NCI-H1105 (cell line): ENCODE measurements around the gene SKI.

Source experiments
- DNase-seq: peaks from one replicate; lab custom pipeline; 2025; lab: John Stamatoyannopoulos, UW

The SKI gene

DNA sequence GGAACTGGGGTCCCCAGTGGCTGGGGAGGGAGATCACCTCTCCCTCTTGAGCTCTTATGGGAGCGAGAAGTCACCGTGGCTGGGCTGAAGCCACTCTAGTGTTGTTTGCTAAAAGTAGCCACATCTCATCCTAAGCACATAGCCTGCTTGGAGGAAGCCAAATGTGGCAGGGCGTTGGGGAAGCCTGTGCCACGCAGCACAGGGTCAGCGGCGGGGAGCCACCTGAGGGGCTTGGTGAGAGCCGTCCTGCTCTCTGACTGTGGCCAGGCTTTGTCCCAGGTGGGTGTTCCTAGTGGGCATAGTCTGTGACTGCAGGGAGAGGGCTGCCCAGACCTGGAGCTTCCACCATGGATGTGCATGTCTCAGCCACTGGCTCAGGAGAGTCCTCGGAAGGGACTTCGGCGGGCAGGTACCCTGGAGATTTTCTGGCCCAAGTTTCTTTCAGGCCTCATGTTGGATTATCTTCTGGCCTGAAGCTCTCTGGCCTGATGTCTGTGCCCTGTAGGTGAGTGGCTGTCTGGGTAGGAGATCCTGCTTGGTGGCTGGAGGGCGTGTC lies 124.3 kb downstream of the SKI start:
- no peak for DNase-seq

DNA sequence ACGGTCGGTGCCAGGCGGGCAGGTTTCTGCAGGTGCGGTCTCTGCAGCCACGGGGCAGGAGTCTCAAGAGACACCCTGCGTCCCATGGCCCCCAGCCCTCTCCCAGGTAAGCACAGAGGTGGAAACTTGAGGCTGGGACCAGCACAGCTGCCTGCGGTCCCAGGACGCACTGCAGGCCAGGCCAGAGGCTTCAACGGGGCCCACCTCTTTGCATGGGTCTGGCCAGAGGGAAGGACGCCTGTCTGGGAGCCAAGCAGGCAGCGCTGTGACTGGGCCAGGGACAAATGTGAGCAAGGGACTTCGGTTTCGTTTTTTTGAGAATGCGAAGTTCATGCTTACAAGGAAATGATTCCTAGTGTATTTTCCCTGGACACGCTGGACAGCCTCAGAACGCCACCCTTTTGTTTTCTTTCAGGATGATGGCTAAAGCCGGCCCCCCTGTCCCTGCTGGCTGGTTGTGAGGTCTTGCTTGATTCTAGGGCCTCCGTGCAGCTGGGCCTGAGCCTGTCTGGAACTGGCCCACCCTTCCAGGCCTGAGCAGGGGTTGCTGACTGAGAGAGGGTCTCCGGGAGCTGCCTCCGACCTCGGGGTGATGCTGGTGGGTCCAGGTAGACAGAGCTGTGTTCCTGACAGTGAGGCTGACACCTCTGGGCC lies 124.9 kb downstream of the SKI start:
- DNase-seq = no peak

DNA sequence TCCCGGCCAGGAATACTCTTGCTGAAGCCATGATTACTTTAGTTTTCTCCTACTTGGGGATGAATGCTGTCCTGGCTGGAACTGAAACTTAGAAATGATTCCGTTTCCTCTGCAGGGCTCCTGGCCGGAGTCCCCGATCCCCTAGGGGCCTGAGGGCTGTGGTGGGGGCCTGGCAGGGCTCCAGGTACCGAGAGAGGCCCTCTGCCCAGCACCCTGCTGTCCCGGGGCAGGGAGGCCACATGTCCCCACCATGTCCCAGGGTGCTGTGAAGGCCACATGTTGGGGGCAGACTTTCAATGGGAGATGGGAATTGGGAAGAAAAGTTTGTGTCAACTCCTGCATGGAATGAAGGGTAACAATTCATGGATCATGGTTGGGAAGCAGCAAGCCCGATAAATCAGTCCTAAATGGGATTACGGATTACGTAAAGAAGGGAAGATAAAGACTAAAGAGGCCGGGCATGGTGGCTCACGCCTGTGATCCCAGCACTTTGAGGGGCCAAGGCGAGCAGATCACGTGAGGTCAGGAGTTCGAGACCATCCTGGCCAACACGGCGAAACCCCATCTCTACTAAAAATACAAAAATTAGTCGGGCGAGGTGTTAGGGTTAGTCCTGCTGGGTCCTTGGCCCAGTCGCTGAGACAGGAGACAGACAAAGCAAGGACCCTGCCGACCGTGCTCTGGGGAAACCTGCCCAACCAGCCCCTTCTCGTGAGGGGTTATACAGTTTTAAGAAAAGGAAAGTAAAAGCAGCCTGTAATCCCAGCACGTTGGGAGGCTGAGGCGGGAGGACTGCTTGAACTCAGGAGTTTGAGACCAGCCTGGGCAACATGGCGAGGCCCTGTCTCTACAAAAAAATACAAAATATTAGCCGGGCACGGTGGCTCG lies 125.7 kb downstream of the SKI start:
- DNase-seq = no peak

DNA sequence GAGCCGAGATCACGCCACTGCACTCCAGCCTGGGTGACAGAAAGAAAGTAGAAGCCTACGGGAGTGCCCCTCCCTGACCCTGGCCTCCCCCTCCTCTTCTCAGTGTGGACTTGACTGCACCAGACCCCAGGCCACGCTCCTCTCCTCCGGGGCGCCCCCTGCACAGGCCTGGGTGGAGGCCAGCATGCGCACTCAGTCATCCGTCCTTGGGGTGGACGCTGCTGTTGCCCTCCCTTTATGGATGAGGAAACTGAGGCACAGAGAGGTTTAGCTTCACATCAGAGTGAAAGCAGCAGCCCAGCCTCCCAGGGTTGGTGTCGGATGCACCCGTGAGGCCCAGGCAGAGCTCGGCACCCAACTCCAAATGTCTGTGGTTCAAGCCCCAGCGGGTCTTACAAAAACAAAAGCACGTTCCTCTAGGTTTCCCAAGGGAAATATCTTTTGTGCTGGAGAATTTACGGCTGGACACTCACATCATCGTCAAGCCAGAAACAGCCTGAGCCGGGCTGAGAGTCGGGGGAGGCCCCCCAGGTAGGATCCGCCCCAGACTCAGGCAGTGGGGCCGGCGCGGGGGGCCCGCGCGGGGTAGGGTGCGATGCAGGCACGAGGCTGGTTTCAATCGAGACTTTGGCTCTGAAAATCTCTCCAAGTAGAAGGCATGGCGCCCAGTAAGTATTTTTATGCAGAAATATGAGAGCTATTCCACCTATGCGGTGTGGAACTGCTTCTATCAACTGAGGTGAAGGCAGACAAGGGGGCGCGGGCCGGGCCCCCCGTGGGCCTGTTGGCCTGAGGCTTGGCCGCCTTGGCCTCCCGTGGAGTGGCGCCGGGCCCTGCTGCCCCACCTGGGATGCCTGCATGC lies 126.6 kb downstream of the SKI start:
- no peak for DNase-seq

DNA sequence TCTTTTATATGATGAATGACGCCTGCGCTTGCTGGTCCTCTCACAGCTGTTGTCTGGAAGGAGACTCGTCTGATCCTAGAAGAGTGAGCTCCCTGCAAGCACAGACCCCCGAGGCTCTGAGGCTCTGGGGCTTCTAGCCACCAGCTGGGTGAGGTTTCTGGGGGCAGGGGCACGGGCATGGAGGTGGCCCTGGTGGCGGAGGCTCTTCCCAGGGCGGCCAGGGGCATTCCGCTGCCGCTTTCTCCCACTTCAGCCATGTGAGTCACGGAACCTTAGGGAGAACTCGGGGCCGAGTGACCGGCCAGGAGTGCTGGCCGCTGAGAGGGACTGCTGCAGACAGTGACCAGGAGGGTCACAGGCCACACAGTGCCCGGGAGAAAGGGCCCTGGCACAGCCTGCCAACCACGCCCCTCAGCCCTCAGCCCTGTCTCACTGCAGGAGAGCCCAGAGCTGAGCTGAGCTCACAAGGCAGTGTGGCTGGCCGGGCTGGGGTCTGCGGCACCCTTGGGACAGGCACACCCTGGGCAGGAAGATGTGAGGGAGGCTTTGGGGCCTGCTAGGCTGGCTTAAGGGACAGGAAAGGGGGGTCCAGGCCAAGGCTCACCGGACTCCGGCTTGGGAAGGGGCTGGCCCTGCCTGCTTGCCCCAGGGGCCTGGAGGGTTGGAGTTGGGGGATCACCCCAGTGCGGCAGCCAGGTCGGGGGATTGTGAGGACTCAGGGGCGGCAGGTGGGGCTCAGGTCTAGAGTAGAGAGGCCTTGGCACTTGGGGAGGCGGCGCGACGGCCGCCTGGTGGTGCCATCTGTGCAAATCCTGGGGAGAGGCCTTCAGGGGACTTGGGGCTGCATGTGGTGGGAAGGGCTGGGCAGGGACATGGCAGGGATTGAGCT lies 127.5 kb downstream of the SKI start:
- DNase-seq = no peak

DNA sequence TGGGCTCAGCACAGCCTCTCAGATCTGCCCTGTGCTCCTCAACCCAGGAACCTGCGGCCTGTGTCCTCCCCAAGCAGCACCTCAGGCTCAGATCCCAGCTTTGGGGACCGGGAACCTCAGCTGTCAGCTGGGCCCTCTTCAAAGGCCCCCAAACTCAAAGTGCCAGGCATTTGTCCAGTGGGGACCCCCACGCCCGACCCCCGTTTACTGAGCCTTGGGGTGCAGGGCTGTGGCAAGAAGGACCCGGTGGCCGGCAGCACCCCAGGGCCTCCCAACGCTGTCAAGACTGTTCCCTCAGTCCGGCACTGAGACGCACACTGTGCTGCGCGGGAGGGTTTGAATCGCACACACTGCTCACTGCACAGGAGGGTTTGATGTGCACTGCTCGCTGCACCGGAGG lies 128.3 kb downstream of the SKI start:
- DNase-seq = no peak

DNA sequence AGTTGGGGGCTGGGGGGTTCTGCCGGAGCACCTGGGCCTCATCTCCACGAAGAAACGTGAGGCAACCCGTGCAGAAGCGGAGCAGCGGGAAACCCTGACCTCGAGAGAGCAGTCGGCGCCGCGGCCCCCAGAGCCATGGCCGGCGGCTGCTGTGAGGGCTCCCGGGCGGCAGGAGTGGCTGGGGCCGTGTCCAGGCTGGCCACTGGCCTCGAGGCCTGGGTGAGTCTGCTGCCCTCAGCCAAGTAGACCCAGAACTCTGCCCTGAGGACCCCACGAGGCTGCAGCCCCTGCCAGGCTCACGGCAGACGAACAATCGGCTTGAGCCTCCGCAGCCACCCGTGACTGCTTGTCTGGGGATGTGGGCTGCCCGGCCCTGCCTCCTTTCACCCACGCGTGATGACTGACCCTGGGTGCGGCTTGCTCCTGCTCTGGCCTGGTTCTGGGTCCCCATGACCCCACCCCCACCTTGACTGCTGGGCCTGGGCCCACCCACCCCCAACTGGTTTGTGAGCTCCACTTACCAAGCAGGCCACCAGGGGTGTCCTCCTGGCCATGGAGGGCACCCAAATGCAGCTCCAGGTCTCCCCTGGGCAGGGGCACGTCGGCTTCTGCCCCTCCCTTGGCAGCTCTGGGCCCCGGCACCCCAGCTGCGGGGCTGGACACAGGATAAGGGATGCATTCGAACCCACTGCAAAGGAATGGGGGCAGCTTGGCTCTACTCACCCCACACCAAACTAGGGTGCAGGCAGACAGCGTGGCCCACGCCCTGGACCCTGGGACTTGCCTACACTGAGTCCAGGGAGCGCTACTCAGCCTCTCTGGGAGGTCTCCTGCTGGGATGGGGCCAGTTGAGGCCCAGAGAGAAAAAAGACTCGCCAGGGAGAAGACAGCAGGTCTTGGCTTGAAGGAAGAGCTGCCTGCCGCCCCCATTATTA lies 129.1 kb downstream of the SKI start:
- no peak for DNase-seq

DNA sequence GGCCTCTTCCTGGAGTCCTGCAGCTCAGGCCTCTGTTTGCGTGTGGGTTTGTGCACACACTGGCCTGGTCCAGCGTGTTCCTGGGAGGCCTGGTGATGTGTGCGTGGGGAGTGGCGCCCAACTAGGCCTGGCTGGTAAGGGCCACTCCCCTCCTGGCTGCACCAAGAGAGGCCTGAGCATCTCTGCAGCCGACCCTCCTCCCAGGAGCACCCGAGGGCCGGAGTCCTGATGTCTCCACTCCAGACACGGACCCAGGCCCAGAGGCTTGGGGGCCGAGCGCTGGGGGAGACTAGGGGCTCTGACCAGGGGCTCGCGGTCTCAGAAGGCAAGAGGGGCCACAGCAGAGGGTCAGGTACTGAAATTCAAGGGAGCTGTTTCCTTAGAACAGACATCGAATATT lies 130.0 kb downstream of the SKI start:
- no peak for DNase-seq

DNA sequence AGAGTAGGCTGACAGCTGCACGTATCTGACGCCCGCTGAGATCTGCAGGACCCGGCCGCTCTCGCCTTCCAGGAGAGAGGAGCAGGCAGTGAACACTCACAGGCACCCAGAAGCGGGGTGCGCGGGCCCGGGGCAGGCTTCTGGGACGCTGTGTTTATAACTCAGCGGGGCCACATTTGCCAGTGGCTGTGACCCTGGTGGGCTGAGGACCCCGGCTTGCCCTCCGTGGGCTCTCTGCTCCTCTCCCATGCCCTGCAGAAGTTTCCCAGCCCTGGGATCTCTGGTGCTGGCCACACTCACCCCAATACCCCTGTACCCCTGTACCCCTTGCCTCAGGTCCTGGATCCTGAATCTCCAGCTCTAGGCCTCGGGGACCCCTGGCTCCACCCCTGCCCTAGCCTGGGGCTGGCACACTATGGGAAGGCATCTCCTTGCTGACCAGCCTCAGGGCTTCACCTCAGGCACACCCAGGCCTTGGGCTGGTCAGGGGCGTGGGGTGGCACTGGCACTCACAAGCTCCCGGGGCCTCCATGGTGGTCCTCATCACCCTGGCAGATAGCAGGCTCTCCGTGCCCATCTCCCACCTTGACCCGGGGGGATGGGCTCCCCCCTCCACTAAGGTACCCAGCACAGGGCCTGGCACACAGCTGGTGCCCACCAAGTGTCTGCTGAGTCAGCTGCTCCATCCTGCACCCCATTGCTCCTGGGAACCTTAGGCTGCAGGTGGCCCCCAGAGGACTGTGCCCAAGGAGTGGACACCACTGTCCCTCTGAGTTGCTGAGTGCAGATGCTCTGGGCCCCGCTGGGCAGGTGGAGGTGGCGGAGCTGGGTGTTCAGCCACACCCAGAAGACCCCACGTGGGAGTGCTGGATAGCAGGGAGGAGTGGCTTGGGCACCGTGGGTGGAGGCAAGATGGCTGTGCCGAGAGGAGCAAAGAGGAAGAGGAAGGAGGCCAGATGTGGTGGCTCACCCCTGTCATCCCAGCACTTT lies 130.8 kb downstream of the SKI start:
- no peak for DNase-seq
